NCI-H2081 treated with DMSO at 0.1 percent for 48 hours (cell line): ENCODE results near the gene STPG1.

Source experiments
- DNase-seq: peaks from one replicate; lab custom pipeline; 2025; lab: John Stamatoyannopoulos, UW

The STPG1 gene

GRCh38 chr1:24369801-24370200, 43.8 kb downstream of the STPG1 start:
- DNase-seq, result no peak

DNA sequence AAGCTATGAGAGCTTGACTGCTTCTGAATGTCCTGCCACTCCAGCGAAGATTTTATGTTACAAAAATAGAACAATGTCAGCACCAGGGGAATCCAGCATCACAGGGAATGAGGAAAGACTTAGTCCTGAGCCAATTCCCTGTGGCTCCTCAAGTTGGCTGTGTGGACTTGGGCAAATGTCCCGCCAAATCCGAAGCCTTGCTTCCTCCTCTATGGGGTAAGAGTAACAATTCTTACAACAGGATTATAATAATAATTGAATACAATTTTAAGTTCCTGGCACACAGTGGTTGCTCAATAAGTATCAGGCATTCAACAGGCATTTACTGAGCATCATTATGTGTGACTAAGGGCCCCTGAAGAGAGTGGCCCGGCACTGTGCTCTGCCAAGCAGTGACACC, 44.4 kb downstream of the STPG1 start:
- DNase-seq, result no peak

- DNase-seq, result no peak
Measured at GRCh38 chr1:24366707-24367106, 46.9 kb downstream of the STPG1 start.

DNA sequence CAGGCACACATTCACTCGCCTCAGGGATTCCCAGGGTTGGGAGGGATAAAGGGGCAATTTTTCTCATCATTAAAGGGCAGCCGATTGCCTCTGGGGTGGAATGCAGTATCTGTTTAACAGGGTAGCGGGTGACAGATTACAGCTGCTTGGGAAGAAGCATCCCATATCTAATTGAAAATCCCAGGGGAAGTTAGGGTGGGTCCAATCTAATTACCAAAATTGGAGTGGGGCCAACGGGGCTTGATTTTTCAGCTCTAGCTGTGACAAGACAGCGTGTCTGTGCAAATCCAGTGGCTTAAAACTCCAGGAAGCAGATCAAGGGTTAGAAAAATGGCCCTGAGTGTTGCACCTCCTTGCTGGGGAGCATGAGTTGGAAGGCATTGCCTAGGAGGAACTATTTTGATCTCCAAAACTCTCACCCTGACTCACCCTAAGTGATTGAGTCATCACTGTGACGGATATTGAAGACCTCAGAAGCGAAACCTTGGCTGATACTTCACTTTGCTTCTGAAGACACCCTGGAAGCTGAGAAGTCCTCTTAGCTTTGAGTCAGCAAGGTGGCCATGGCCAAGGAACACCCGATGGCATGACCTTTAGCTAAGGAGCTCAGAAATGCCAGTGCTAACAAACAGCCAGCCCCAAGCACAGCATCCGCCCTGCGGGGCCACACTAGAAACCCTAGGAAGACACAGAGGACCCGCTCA, 48.5 kb downstream of the STPG1 start:
- no peak for DNase-seq

- no peak for DNase-seq
Measured at GRCh38 chr1:24364605-24364974, 49.0 kb downstream of the STPG1 start.

GRCh38 chr1:24363994-24364393, 49.6 kb downstream of the STPG1 start:
- DNase-seq, result no peak

GRCh38 chr1:24362982-24363614, 50.5 kb downstream of the STPG1 start:
- DNase-seq, result no peak

DNA sequence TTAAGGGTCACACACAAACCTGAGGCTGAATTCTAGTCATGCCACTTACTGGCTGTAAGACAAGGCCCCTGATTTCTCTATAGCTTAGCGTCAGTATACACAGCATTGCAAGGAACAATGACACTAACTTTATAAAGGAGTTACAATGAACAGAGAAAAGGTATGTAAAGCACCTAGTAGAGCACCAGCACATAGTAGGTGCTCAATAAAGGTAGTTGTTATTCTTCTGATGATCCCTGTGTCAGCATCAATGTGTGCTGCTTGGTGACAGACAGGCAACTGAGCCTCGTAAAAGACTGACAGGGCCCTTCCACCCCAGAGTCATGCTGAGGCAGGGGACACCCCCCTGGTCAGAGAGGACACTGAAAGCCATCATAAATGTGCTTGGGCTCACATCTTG, 51.2 kb downstream of the STPG1 start:
- DNase-seq, result no peak

DNA sequence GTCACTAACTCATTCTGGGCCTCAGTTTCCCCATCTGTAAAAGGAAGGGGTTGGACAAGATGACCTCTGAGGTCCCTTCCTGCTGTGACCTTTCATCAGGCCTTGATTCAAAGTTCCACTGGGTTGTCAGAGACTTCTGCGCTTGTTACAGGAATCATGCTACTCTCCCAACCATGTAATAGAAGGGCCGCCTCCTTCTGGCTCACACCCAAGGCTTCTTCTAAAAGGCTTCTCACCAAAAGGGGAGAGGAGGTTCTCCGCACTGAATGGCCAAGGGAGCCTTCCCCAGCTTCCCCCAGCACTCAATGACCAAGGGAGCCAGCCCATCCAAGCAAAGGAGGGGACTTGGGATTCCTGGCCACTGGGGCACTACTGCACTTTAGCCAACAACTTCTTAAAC, 51.8 kb downstream of the STPG1 start:
- no peak for DNase-seq

GRCh38 chr1:24360681-24361080, 52.9 kb downstream of the STPG1 start:
- no peak for DNase-seq

DNA sequence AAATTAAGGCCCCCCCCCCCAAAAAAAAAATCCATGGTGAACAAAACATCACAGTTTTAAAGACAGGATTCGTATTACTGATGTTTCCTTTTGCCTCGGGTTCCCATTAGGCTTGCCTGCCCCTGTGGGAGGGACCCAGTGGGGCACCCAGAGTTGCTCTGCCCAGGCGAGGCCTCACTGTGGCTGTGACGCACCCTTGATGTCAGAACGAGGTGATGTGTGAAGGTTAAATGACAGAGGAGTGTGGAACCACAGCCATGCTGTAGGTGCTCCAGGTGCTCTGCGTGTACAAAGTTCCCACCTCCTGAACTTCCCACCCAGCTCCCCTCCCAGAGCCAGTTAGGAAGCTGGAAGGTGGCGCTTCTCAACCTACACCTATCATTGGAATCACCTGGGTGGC, 56.5 kb downstream of the STPG1 start:
- no peak for DNase-seq

DNA sequence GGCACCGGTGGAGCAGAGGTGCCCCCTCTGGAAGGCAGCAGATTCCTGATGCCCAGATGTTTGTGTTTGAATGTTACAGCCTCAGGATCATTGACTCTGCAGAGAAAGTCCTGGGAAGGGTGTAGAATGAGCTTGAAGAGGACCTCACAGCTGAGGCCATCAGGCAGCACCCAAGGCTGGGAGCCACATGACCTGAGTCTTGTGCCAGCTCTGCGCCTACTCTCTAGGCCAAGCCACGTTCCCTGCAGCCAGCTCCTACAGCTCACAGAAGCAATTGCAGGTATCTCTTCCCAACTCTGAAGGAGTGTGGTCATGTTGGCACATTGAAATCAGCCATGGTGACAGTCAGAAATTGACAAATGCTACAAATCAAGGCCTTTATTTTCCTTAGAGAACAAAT, 58.1 kb downstream of the STPG1 start:
- no peak for DNase-seq

DNA sequence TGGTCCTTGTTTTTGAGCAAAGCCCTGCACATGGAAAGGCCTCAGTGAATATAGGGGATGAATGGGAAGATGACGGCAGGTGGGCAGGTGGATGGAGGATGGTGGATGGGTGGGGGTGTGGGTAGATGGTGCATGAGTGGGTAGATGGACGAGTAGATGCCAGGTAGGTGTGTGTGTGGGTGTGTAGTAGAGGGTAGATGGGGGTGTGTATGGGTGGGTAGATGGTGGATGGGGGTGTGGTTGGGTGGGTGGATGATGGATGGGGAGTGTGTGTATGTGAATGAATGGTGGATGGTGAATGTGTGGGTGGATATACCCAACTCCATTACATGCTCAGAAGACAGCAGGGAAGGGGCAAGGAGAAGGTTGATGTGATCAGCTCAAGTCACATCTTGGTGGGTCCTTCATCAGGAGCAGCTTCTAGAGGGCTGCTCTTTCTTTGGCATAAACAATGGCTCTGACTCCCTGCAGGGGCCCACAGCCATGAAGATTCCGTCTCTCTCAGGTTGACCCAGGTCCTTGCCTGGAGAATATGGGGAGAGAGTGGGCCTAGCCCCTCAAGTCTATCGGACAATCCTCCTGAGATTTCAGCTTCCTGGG, 60.2 kb downstream of the STPG1 start:
- DNase-seq, result no peak

- DNase-seq, result no peak
Measured at GRCh38 chr1:24351918-24352627, 61.5 kb downstream of the STPG1 start.

DNA sequence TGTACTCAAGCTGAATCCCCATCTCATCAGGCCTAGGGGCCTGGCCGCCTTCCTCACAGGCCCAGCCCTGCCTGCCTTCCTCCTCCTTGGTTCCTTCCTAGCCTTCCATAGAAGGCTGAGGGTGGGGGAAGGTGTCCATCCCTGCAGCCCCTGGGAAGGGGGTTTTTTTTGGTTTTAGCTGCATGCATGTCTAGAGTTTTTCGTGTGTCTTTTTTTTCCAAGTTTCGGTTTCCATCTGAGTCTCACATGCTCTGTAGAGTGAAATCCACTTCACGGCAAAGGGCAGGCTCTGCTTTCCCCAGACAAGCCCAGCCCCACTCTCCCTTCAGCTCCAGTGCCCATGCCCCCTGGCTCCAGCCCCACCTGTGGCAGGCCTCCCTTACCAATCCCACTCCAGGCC, 62.3 kb downstream of the STPG1 start:
- no peak for DNase-seq

DNA sequence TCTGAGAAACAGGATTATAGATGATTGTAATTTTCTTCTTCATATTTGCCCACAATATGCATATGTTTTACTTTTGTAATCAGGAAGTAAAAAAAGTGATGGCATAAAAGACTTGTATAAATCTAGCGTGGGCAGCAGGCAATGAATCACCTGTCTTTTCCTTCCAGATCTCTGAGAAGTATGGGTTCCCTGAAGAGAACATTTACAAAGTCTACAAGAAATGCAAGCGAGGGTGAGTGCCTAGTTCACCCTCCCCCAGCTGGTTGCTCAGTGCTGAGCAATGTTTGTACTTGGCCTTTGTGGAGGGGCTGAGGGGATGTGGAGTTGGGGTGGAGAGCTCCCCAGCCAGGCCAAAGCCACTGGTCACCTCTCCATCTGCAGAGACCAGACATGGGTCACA, 63.7 kb downstream of the STPG1 start:
- DNase-seq, result no peak

DNA sequence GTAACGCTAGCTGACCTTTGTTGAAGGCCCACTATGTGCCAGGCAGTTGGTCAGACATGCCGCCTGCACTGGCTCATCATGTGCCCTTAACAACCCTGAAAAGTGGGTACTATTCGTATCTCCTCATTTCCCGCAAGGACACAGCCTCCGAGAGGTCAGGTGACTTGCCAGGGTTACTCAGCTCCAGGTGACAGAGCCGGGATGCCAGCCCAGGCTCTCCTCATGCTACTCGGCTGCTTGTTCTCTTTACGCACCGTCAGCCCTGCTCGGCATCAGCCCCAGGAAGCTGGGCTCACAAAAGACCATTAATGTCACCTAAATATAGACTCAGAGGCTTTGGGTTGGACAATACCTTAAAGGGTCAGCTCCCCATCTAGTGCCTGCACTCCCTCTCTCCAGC, 65.4 kb downstream of the STPG1 start:
- DNase-seq, result no peak

GRCh38 chr1:24347159-24347934, 66.2 kb downstream of the STPG1 start:
- DNase-seq, result no peak

GRCh38 chr1:24345334-24345733, 68.2 kb downstream of the STPG1 start:
- no peak for DNase-seq

DNA sequence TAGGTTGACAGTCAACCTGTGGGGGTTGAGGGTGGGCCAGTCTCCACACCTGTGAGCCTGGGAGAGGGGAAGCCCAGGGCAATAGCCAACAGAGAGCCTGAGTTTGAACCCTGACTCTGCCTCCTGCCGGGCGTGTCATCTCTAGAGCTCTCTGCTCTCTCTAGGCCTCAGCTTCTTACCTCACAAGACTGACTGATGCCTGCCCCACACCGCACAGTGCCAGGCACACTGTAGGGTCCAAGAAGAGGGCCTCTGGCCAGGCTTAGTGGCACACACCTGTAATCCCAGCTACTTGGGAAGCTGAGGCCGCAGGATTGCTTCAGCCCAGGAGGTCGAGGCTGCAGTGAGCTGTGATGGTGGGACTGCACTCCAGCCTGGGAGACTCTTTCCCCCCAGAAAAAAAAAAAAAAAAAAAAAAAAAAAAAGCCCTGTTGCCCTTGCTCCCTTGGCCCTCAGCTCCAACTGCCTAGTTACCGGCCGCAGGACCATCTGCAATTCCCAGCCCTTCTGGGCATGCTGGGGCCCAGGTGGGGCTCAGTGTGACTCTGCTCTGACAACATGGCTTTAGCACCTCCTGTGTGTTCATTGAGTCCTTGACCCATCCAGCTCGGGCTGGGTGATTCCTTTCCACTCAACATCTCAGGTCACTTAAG, 69.4 kb downstream of the STPG1 start:
- DNase-seq, result no peak

DNA sequence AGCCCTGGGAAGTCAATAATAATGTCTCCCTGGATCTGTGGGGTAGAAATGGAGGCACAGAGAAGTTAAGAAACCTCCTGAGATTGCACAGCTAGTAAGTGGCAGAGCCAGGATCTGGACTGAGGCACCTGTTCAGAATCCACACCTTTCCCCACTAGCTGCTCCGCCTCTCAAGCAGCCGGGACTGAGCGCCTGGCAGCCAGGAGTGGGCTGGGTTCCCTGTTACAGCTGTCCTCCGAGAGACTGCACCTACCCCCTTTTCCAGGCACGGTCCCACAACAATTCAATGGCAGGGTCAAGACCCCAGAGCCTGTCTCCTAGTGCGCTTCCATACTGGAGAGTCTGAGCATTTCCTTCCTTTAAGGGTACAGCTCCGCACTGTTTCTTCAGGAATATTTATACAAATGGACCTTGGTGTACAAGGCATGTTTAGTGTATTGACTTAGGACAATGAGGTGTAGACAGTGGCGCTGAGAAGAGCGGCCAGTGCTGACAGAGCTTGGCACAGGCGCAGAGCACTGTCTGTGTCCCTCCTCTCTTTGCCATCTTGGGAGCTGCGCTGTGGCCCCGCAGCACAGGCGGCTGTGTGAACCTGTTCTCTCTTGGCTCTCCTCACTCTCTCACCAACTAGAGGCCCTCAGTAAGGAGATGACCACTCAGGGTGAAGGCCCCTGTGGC, 70.0 kb downstream of the STPG1 start:
- no peak for DNase-seq
